OCI-LY7 (cell line): ENCODE data around the gene RBM23. TPM values are rescaled to one million over a fixed set of nuclear protein-coding genes. Genes with fewer than 3 reads are reported as not detected.

Source experiments
- BruUV-seq: library from RNA; stranded (reverse); fragments of 400-500 nt; replicated peaks from 2 replicates; lab custom pipeline; 2021; lab: Mats Ljungman, UMichigan
- CTCF ChIA-PET: fragments of 300-600 bp; sonication (Branson Sonifier 250); formaldehyde crosslinking; loops from one replicate; lab custom pipeline; 2022; ENCODE audit warnings: antibody characterized with exemption; ENCODE audit not compliant: unreplicated experiment; lab: Charles Lee
- POLR2A ChIA-PET: fragments of 300-600 bp; sonication (Branson Sonifier 250); formaldehyde crosslinking; loops from one replicate; lab custom pipeline; 2022; ENCODE audit warnings: antibody characterized with exemption; lab: Charles Lee
- DNase-seq: peaks from one replicate; pipeline ENCODE4 v3.0.0-alpha.2; 2015; ENCODE audit warnings: low spot score
- H2AFZ ChIP-seq: fragments of 200-600 bp; sonication (generic), shearing (Covaris generic); 2 replicates; pipeline ENCODE4 v1.6.1; 2014; ENCODE audit warnings: mild to moderate bottlenecking, antibody characterized with exemption, low read length, moderate library complexity
- H3K27ac ChIP-seq: fragments of 200-600 bp; sonication (generic); 2 replicates; pipeline ENCODE4 v1.5.1; 2014; ENCODE audit warnings: mixed run types, low read depth, mild to moderate bottlenecking, moderate library complexity, low read length, inconsistent platforms; ENCODE audit not compliant: poor library complexity, severe bottlenecking
- H3K36me3 ChIP-seq: fragments of 200-600 bp; sonication (generic); 2 replicates; pipeline ENCODE4 v1.6.1; 2014; ENCODE audit warnings: mild to moderate bottlenecking, antibody characterized with exemption, low read length, moderate library complexity, mixed read lengths; ENCODE audit not compliant: insufficient read depth
- H3K4me1 ChIP-seq: fragments of 200-600 bp; sonication (generic); 2 replicates; pipeline ENCODE4 v1.5.1; 2014; ENCODE audit warnings: mild to moderate bottlenecking, low read length; ENCODE audit not compliant: insufficient read depth, poor library complexity, severe bottlenecking
- H3K4me2 ChIP-seq: fragments of 200-600 bp; sonication (generic); 2 replicates; pipeline ENCODE4 v1.6.1; 2014; ENCODE audit warnings: mild to moderate bottlenecking, low read length
- H3K4me3 ChIP-seq: fragments of 200-600 bp; sonication (generic); 2 replicates; pipeline ENCODE4 v1.5.1; 2014; ENCODE audit warnings: mild to moderate bottlenecking, low read depth, low read length; ENCODE audit not compliant: poor library complexity, severe bottlenecking
- H3K79me2 ChIP-seq: fragments of 200-600 bp; sonication (generic); 2 replicates; pipeline ENCODE4 v1.6.1; 2016; ENCODE audit warnings: low read depth, mild to moderate bottlenecking, low read length, moderate library complexity, mixed read lengths; ENCODE audit not compliant: insufficient read depth
- H3K9me2 ChIP-seq: fragments of 200-600 bp; sonication (generic); 2 replicates; pipeline ENCODE4 v1.6.1; 2016; ENCODE audit warnings: mild to moderate bottlenecking, low read length, mixed read lengths; ENCODE audit not compliant: insufficient read depth
- H3K9me3 ChIP-seq: fragments of 200-600 bp; sonication (generic); 2 replicates; pipeline ENCODE4 v1.6.1; 2014; ENCODE audit warnings: mild to moderate bottlenecking, mixed run types, low read length, mixed read lengths
- H4K20me1 ChIP-seq: fragments of 200-600 bp; sonication (generic); 2 replicates; pipeline ENCODE4 v1.6.1; 2014; ENCODE audit warnings: mild to moderate bottlenecking, antibody characterized with exemption, low read length, moderate library complexity, mixed read lengths; ENCODE audit not compliant: insufficient read depth
- CTCF ChIP-seq: fragments of 200-600 bp; sonication (generic); conservative IDR thresholded peaks from 2 replicates; pipeline ENCODE4 v1.5.1; 2014; ENCODE audit warnings: mild to moderate bottlenecking, antibody characterized with exemption, low read length, moderate library complexity, mixed read lengths
- EZH2phosphoT487 ChIP-seq: fragments of 200-600 bp; sonication (generic); IDR thresholded peaks from 2 replicates; pipeline ENCODE4 v1.6.1; 2018; ENCODE audit warnings: low read depth, borderline replicate concordance, mild to moderate bottlenecking, mixed run types, antibody characterized with exemption, low read length, moderate library complexity, mixed read lengths
- intact Hi-C: fragments of 100-400 bp; cut with micrococcal nuclease; formaldehyde crosslinking; loops from one replicate; pipeline ENCODE4 v1.10.0; 2022; ENCODE audit not compliant: unreplicated experiment
- total RNA-seq, 2 experiments: library from RNA; depleted of rRNA in 1 of 2; stranded (reverse); fragments of >200 nt in 1 of 2; shearing (Covaris generic) in 1 of 2; gene quantifications; 2 replicates each; pipeline ENCODE4 v1.2.3, GENCODE V29; 2014 to 2022

RBM23 gene
- total RNA-seq, 2 experiments from 2014 or later = 81.0 to 90.1 TPM

GRCh38 chr14:22875748-22876319, 43.1 kb downstream of the RBM23 start:
- peaks cover 14% of the 10 kb centered on the region for H3K4me1 ChIP-seq
- no peak overlapping the region for H3K4me3 ChIP-seq
- H2AFZ ChIP-seq = no peak overlapping the region
- no peak for TF ChIP-seq EZH2phosphoT487
- no peak for TF ChIP-seq CTCF
- no peak for DNase-seq
- H3K9me2 ChIP-seq = no peaks in the 10 kb centered on the region
- ChIA-PET CTCF (interaction anchor here (0.7 kb wide), 1 partner anchor 11 kb away, joined by 3 read pairs; no protein-coding TSS in a partner anchor), POLR2A (interaction anchor here (0.5 kb wide), 1 partner anchor 121 kb away, joined by 3 read pairs; no protein-coding TSS in a partner anchor)
- BruUV-seq = no TSS peak
- H3K79me2 ChIP-seq = peaks cover 19% of the 10 kb centered on the region
- no peaks in the 10 kb centered on the region for H4K20me1 ChIP-seq
- H3K4me2 ChIP-seq = no peak overlapping the region
- peaks cover 69% of the 10 kb centered on the region for H3K36me3 ChIP-seq
- no peak overlapping the region for H3K27ac ChIP-seq
- no peaks in the 10 kb centered on the region for H3K9me3 ChIP-seq
- intact Hi-C loops = no loop called here

DNA sequence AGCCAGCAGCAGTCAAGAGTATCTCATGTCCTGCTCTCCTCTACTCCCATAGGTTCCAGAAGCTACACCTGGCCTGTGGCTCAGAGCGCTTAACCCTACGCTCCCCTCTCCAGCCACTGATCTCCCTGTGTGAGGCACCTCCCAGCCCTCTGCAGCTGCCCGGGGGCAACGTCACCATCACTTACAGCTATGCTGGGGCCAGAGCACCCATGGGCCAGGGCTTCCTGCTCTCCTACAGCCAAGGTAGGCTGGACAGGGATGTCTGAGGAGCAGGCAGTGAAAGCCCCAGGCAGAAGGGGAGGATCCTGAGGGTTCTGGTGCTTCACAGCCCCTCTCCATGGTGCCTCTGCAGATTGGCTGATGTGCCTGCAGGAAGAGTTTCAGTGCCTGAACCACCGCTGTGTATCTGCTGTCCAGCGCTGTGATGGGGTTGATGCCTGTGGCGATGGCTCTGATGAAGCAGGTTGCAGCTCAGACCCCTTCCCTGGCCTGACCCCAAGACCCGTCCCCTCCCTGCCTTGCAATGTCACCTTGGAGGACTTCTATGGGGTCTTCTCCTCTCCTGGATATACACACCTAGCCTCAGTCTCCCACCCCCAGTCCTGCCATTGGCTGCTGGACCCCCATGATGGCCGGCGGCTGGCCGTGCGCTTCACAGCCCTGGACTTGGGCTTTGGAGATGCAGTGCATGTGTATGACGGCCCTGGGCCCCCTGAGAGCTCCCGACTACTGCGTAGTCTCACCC, 43.8 kb downstream of the RBM23 start:
- CTCF ChIA-PET = no interaction called here
- no peak for TF ChIP-seq EZH2phosphoT487
- TF ChIP-seq CTCF = no peak
- intact Hi-C loops = no loop called here
- H3K9me2 ChIP-seq = no peaks in the 10 kb centered on the region
- BruUV-seq = no TSS peak
- H3K4me3 ChIP-seq = no peak overlapping the region
- peaks cover 69% of the 10 kb centered on the region for H3K36me3 ChIP-seq
- POLR2A ChIA-PET = interaction anchor here (0.5 to 5.5 kb wide), 2 partner anchors 8 to 122 kb away, joined by 3 to 65 read pairs; partner anchors contain the start of gene REM2
- no peak overlapping the region for H3K27ac ChIP-seq
- peaks cover 19% of the 10 kb centered on the region for H3K4me1 ChIP-seq
- H3K79me2 ChIP-seq = peaks cover 19% of the 10 kb centered on the region
- DNase-seq = no peak
- no peaks in the 10 kb centered on the region for H3K9me3 ChIP-seq
- no peak overlapping the region for H2AFZ ChIP-seq
- no peaks in the 10 kb centered on the region for H4K20me1 ChIP-seq
- no peak overlapping the region for H3K4me2 ChIP-seq
